Measurements from ENCODE around the gene UBE2D2. TPM values are rescaled to one million over a fixed set of nuclear protein-coding genes. Genes with fewer than 3 reads are reported as not detected.
A peak's percentile ranks its signal among the peaks of the same experiment; 100 is the strongest.

UBE2D2 gene
- total and polyA plus RNA-seq, 2 of the 4 experiments (the other 2 are of a cell fraction) = 26.9 to 35.7 TPM

DNA sequence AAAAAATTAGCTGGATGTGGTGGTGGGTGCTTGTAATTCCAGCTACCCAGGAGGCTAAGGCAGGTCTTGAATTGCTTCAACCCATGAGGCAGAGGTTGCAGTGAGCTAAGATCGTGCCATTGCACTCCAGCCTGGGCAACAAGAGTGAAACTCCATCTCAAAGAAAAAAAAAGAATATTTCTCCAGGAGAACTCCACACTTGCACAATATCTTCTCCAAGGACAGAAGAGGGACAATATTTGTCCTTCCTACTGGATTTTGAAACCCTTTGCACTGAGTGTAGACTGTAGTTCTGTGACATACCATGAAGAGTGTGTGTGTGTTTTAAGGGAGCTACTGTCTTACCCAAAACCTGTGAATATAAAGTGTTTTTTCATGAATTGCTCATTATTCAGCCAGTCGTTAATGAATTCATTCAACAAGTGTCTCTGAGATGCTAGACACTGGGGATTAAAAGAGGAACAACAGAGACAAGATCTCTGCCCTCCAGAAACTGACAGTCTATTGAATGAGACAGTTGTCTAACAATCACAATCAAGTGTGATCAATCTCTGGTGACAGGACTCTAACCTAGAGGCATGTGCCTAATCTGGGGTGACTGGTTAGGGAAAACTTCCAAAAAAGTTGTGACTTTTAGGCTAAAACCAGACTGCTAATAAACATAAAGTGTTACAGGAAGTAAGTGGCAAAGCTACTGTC lies 9.8 kb upstream of the UBE2D2 start:
- TF ChIP-seq CEBPB (IDR thresholded peaks at IDR 0.05; ENCODE audit: low read depth, low read length) = peak; percentile 20; the same call in 1 of the 2 replicates
- TF ChIP-seq MAZ (IDR thresholded peaks at IDR 0.05; ENCODE audit: borderline replicate concordance, low read depth, low read length) = no peak
- H3K79me1 ChIP-seq (ENCODE audit: low read depth in 1 of 2, low read length in 2 of 2) = no peaks in the 10 kb centered on the region
- H3K56ac ChIP-seq (ENCODE audit: extremely low read depth, insufficient read depth, low read length) = no peak overlapping the region
- BruUV-seq (replicated peaks) = no TSS peak
- no peaks in the 10 kb centered on the region for H3K36me3 ChIP-seq (ENCODE audit: control insufficient read depth, insufficient read depth, low read length)
- ChIA-PET POLR2A (ENCODE audit: unreplicated experiment) (interaction anchor here (0.6 kb wide), 1 partner anchor 97 kb away, joined by 3 read pairs; the partner anchor contains the start of gene CXXC5), CTCF (no interaction called here)
- H2BK120ac ChIP-seq (ENCODE audit: low read depth, low read length) = no peak overlapping the region
- H2BK5ac ChIP-seq (ENCODE audit: low read depth, low read length, poor library complexity, severe bottlenecking) = no peak overlapping the region
- H3K23ac ChIP-seq (ENCODE audit: low read depth, low read length) = no peak overlapping the region
- H3K27me3 ChIP-seq (ENCODE audit: control insufficient read depth, insufficient read depth, low read length) = no peaks in the 10 kb centered on the region
- H3K9me3 ChIP-seq (ENCODE audit: control insufficient read depth, insufficient read depth, low read length) = no peaks in the 10 kb centered on the region; the same call in 1 of the 2 replicates
- H4K8ac ChIP-seq (ENCODE audit: low read depth in 2 of 2, low read length in 2 of 2) = no peak overlapping the region
- no CpG with 5 or more reads among the region's 2 CpGs for WGBS, 2 experiments (ENCODE audit: extremely low coverage in 2 of 2, insufficient read length in 1 of 2)
- no peaks in the 10 kb centered on the region for H3K9me1 ChIP-seq (ENCODE audit: insufficient read depth, low read length)
- H3K9ac ChIP-seq (ENCODE audit: low read depth, low read length) = no peak overlapping the region
- ATAC-seq (ENCODE audit: low read depth) (no peak), DNase-seq (no peak)
- no peaks in the 10 kb centered on the region for H3K4me1 ChIP-seq (ENCODE audit: control insufficient read depth, insufficient read depth, low read length)
- H3K4me3 ChIP-seq (ENCODE audit: insufficient read depth, low read depth, low read length) = no peak overlapping the region
- intact Hi-C loops (cut with micrococcal nuclease) (no loop called here), in situ Hi-C loops (cut with MboI; ENCODE audit: low sequenced_read_pairs) (no loop called here), dilution Hi-C loops (cut with HindIII; ENCODE audit: low sequenced_read_pairs, unreplicated experiment) (no loop called here)
- no peak overlapping the region for H3K14ac ChIP-seq (replicated peaks; ENCODE audit: low read depth, low read length)
- no peak overlapping the region for H3K4me2 ChIP-seq (ENCODE audit: low read depth, low read length)
- H4K91ac ChIP-seq (ENCODE audit: insufficient read depth, low read depth, low read length) = no peak overlapping the region
- H2AK9ac ChIP-seq (replicated peaks; ENCODE audit: low read depth, low read length, poor library complexity) = no peak overlapping the region
- H3K18ac ChIP-seq (ENCODE audit: low read depth, low read length) = no peak overlapping the region
- no peak overlapping the region for H2AFZ ChIP-seq (replicated peaks; ENCODE audit: low read length, poor library complexity)
- H2BK15ac ChIP-seq (ENCODE audit: low read depth, low read length) = no peak overlapping the region
- H2BK20ac ChIP-seq (ENCODE audit: low read depth, low read length) = no peak overlapping the region
- no peak overlapping the region for H2AK5ac ChIP-seq (ENCODE audit: low read depth, low read length)
- no peak overlapping the region for H3K27ac ChIP-seq (ENCODE audit: insufficient read depth, low read length)
- no peak overlapping the region for H4K5ac ChIP-seq (ENCODE audit: low read depth, low read length)
- H4K20me1 ChIP-seq (ENCODE audit: insufficient read depth, low read length) = no peaks in the 10 kb centered on the region
- H3K4ac ChIP-seq (ENCODE audit: low read depth, low read length) = no peak overlapping the region
